ENCODE results near the gene RHOBTB1. TPM values are rescaled to one million over a fixed set of nuclear protein-coding genes. Genes with fewer than 3 reads are reported as not detected.

The RHOBTB1 gene
- total RNA-seq, 1 donor from 2014 or later = 21.5 TPM

DNA sequence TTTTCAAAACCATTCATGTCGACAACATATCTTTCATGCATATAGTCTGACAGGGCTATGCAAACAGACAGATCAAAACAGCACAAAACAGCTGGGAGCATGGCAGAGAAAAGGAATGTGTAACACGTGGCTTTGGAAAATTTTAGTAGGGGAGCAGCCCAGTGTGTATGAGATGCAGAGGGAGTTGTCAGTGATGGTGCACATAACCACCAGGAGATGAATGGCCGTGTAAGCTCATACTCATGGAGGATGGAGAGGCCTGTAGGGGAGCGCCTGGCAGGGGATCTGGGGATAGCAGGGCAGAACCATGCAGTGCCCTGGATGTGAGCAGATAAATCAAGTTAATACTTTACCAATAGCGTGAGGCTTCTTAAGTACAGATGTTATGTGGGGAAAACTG is 45.7 kb downstream of the RHOBTB1 start:
- no peak overlapping the region for H3K4me3 Mint-ChIP-seq
- no peak overlapping the region for H3K27ac Mint-ChIP-seq
- Histone ChIP-seq H4K20me1 (ENCODE audit: low read depth) (no peaks in the 10 kb centered on the region), H3K4me1 (no peaks in the 10 kb centered on the region), H3F3A (ENCODE audit: low read depth) (no peaks in the 10 kb centered on the region), H3K36me3 (no peaks in the 10 kb centered on the region), H3K9ac (no peak overlapping the region), H3K79me2 (ENCODE audit: low read depth) (no peaks in the 10 kb centered on the region), H2AFZ (replicated peaks) (no peak overlapping the region), H3K4me2 (no peak overlapping the region), H3K27ac (no peak overlapping the region), H3K9me3 (ENCODE audit: low read depth) (no peaks in the 10 kb centered on the region), H3K27me3 (no peaks in the 10 kb centered on the region), H3K4me3 (no peak overlapping the region)
- H3K4me1 Mint-ChIP-seq = peaks cover 7% of the 10 kb centered on the region
- no peak for DNase-seq (ENCODE audit: low spot score)
- H3K9me3 Mint-ChIP-seq = no peaks in the 10 kb centered on the region
- H3K27me3 Mint-ChIP-seq (ENCODE audit: insufficient read depth, low read depth) = no peaks in the 10 kb centered on the region
- TF ChIP-seq, protein P1, sequence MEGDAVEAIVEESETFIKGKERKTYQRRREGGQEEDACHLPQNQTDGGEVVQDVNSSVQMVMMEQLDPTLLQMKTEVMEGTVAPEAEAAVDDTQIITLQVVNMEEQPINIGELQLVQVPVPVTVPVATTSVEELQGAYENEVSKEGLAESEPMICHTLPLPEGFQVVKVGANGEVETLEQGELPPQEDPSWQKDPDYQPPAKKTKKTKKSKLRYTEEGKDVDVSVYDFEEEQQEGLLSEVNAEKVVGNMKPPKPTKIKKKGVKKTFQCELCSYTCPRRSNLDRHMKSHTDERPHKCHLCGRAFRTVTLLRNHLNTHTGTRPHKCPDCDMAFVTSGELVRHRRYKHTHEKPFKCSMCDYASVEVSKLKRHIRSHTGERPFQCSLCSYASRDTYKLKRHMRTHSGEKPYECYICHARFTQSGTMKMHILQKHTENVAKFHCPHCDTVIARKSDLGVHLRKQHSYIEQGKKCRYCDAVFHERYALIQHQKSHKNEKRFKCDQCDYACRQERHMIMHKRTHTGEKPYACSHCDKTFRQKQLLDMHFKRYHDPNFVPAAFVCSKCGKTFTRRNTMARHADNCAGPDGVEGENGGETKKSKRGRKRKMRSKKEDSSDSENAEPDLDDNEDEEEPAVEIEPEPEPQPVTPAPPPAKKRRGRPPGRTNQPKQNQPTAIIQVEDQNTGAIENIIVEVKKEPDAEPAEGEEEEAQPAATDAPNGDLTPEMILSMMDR (IDR thresholded peaks at IDR 0.05) = no peak
- no peak for TF ChIP-seq EZH2 (IDR thresholded peaks at IDR 0.05)
- no peak for TF ChIP-seq EZH2phosphoT487 (IDR thresholded peaks at IDR 0.05)
- peaks cover 2% of the 10 kb centered on the region for H3K36me3 Mint-ChIP-seq

DNA sequence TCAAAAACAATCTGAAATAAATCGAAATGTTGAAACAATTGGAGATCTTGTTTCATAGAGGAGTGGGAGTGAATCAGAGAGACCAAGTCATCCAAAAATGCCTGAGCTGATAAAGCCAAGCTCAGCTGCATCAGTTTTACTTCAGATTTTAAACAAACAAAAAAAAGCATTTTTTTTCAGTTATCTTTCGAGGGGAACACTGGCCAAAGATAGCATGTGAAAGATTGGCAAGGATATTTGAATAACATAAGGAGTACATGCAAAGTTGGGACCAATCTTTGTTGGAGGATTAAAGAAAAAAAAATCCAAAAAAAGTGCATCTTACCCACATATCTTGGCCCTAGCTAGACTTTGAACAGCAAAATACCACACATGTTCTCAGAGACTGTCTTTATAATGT is 47.2 kb downstream of the RHOBTB1 start:
- H3K27me3 Mint-ChIP-seq (ENCODE audit: insufficient read depth, low read depth) = no peaks in the 10 kb centered on the region
- H3K4me1 Mint-ChIP-seq = peaks cover 7% of the 10 kb centered on the region
- Histone ChIP-seq H3K4me2 (no peak overlapping the region), H3K4me1 (no peaks in the 10 kb centered on the region), H3K36me3 (no peaks in the 10 kb centered on the region), H3K9ac (no peak overlapping the region), H4K20me1 (ENCODE audit: low read depth) (no peaks in the 10 kb centered on the region), H3K9me3 (ENCODE audit: low read depth) (no peaks in the 10 kb centered on the region), H3K79me2 (ENCODE audit: low read depth) (no peaks in the 10 kb centered on the region), H2AFZ (replicated peaks) (no peak overlapping the region), H3K27ac (no peak overlapping the region), H3F3A (ENCODE audit: low read depth) (no peaks in the 10 kb centered on the region), H3K4me3 (no peak overlapping the region), H3K27me3 (no peaks in the 10 kb centered on the region)
- no peaks in the 10 kb centered on the region for H3K9me3 Mint-ChIP-seq
- H3K4me3 Mint-ChIP-seq = no peak overlapping the region
- DNase-seq (ENCODE audit: low spot score) = no peak
- H3K36me3 Mint-ChIP-seq = peaks cover 3% of the 10 kb centered on the region
- no peak overlapping the region for H3K27ac Mint-ChIP-seq
- TF ChIP-seq, protein P1 (IDR thresholded peaks at IDR 0.05) = no peak
- TF ChIP-seq EZH2 (IDR thresholded peaks at IDR 0.05) (no peak), EZH2phosphoT487 (IDR thresholded peaks at IDR 0.05) (no peak)

DNA sequence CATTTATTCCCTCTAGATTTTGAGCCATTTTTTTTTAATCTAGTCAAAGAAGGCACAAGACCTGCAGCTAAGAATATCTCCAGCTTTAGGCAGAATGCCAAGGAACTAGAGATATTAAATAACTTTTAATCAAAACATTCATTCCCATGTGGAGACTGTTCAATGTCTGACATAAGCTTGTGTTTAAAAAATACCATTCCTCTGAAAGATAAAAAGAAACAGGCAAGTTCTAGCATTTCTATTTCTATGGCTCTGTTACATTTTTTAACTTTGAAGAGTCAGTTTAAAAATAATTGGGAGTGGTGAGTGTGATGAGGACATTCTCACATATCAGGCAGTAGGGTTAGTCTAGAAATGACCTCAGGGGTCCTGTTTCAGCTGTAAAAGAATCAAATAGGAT is 48.0 kb downstream of the RHOBTB1 start:
- no peak overlapping the region for H3K9ac ChIP-seq
- DNase-seq (ENCODE audit: low spot score) = no peak
- no peaks in the 10 kb centered on the region for H3K36me3 ChIP-seq
- Mint-ChIP-seq H3K27ac (no peak overlapping the region), H3K36me3 (peaks cover 3% of the 10 kb centered on the region), H3K9me3 (no peaks in the 10 kb centered on the region), H3K27me3 (ENCODE audit: insufficient read depth, low read depth) (no peaks in the 10 kb centered on the region), H3K4me1 (peaks cover 7% of the 10 kb centered on the region), H3K4me3 (no peak overlapping the region)
- H3K4me1 ChIP-seq = no peaks in the 10 kb centered on the region
- no peaks in the 10 kb centered on the region for H3K9me3 ChIP-seq (ENCODE audit: low read depth)
- no peak for TF ChIP-seq EZH2phosphoT487 (IDR thresholded peaks at IDR 0.05)
- no peak for TF ChIP-seq EZH2 (IDR thresholded peaks at IDR 0.05)
- TF ChIP-seq, protein P1 (IDR thresholded peaks at IDR 0.05) = no peak
- H3K27me3 ChIP-seq = no peaks in the 10 kb centered on the region
- H3K79me2 ChIP-seq (ENCODE audit: low read depth) = no peaks in the 10 kb centered on the region
- no peak overlapping the region for H3K4me3 ChIP-seq
- no peaks in the 10 kb centered on the region for H3F3A ChIP-seq (ENCODE audit: low read depth)
- H2AFZ ChIP-seq (replicated peaks) = no peak overlapping the region
- H4K20me1 ChIP-seq (ENCODE audit: low read depth) = no peaks in the 10 kb centered on the region
- no peak overlapping the region for H3K27ac ChIP-seq
- H3K4me2 ChIP-seq = no peak overlapping the region
